HG02642 (cell line): ENCODE measurements around the gene MANBA.

Source experiments
- ATAC-seq: cut with Tn5 transposase; IDR thresholded peaks from one replicate; pipeline ENCODE4 v1.9.1; 2021; ENCODE audit warnings: mild to moderate bottlenecking; ENCODE audit not compliant: unreplicated experiment, poor library complexity

MANBA gene

GRCh38 chr4:102685768-102686167 is 75.0 kb downstream of the MANBA start:
- no peak for ATAC-seq

GRCh38 chr4:102684610-102685052 is 76.1 kb downstream of the MANBA start:
- no peak for ATAC-seq

- no peak for ATAC-seq
Observed at GRCh38 chr4:102683881-102684609, 76.7 kb downstream of the MANBA start.

GRCh38 chr4:102678695-102679335 is 82.0 kb downstream of the MANBA start:
- ATAC-seq: no peak

GRCh38 chr4:102678107-102678506 is 82.7 kb downstream of the MANBA start:
- ATAC-seq: no peak

GRCh38 chr4:102675141-102675540 is 85.6 kb downstream of the MANBA start:
- no peak for ATAC-seq

- ATAC-seq: no peak
Observed at GRCh38 chr4:102667001-102667400, 93.8 kb downstream of the MANBA start.

- ATAC-seq: no peak
Observed at GRCh38 chr4:102665527-102665926, 95.2 kb downstream of the MANBA start.

- no peak for ATAC-seq
Observed at GRCh38 chr4:102663073-102663472, 97.7 kb downstream of the MANBA start.

- ATAC-seq: no peak
Observed at GRCh38 chr4:102657206-102657605, 103.6 kb downstream of the MANBA start.

- no peak for ATAC-seq
Observed at GRCh38 chr4:102647117-102647516, 113.7 kb downstream of the MANBA start.

GRCh38 chr4:102642631-102643298 is 118.0 kb downstream of the MANBA start:
- no peak for ATAC-seq

GRCh38 chr4:102641793-102642192 is 119.0 kb downstream of the MANBA start:
- no peak for ATAC-seq

- no peak for ATAC-seq
Observed at GRCh38 chr4:102640669-102641068, 120.1 kb downstream of the MANBA start.

GRCh38 chr4:102639598-102639997 is 121.2 kb downstream of the MANBA start:
- no peak for ATAC-seq

GRCh38 chr4:102638621-102639020 is 122.1 kb downstream of the MANBA start:
- ATAC-seq: no peak

- no peak for ATAC-seq
Observed at GRCh38 chr4:102637391-102637790, 123.4 kb downstream of the MANBA start.

GRCh38 chr4:102633100-102633499 is 127.7 kb downstream of the MANBA start:
- ATAC-seq: no peak

- no peak for ATAC-seq
Observed at GRCh38 chr4:102632241-102633065, 128.3 kb downstream of the MANBA start.

- no peak for ATAC-seq
Observed at GRCh38 chr4:102631616-102632015, 129.2 kb downstream of the MANBA start.

GRCh38 chr4:102629673-102630072 is 131.1 kb downstream of the MANBA start:
- no peak for ATAC-seq
